ENCODE results near the gene PLET1.

- TF ChIP-seq ATF3 (IDR thresholded peaks at IDR 0.05) (no peak), MAX (IDR thresholded peaks at IDR 0.05) (no peak), REST (IDR thresholded peaks at IDR 0.05; ENCODE audit: low read depth) (no peak), CTCF (IDR thresholded peaks at IDR 0.05 in 2 of 3, conservative IDR thresholded peaks at IDR 0.05 in 1 of 3; ENCODE audit: borderline replicate concordance in 1 of 3, insufficient read depth in 1 of 3, low read depth in 2 of 3, low read length in 2 of 3) (no peak), ZFX (IDR thresholded peaks at IDR 0.05) (no peak), ZNF274 (IDR thresholded peaks at IDR 0.05; ENCODE audit: low read depth, low read length) (no peak), SP1 (IDR thresholded peaks at IDR 0.05; ENCODE audit: low read depth) (no peak), ZBTB33 (IDR thresholded peaks at IDR 0.05; ENCODE audit: extremely low read depth, insufficient replicate concordance, low read length) (no peak)
Observed at GRCh38 chr11:112273066-112273465, 12.4 kb upstream of the PLET1 start.

Data from HCT116 (cell line).